Nephron (organoid): ENCODE results near the gene ASCC2.

Experiments
- H3K27ac Mint-ChIP-seq, 3 experiments: 2 replicates each; pipeline ENCODE4 v1.8.0; 2020; ENCODE audit warnings: mixed read lengths in 3 of 3, mild to moderate bottlenecking in 2 of 3, moderate library complexity in 1 of 3
- H3K27me3 Mint-ChIP-seq: 2 replicates; pipeline ENCODE4 v1.8.0; 2021; ENCODE audit warnings: low read depth, mild to moderate bottlenecking, moderate library complexity, mixed read lengths
- H3K36me3 Mint-ChIP-seq: 2 replicates; pipeline ENCODE4 v1.8.0; 2020; ENCODE audit warnings: low read depth, mixed read lengths
- H3K4me1 Mint-ChIP-seq: 2 replicates; pipeline ENCODE4 v1.8.0; 2020; ENCODE audit warnings: mixed read lengths
- H3K4me3 Mint-ChIP-seq, 3 experiments: 2 replicates each; pipeline ENCODE4 v1.8.0; 2020; ENCODE audit warnings: mild to moderate bottlenecking in 3 of 3, mixed read lengths in 3 of 3, moderate library complexity in 2 of 3
- H3K9me3 Mint-ChIP-seq: 2 replicates; pipeline ENCODE4 v1.8.0; 2020; ENCODE audit warnings: mixed read lengths
- TF ChIP-seq, protein P1 (sequence below), 3 experiments: fragments of 200-600 bp; sonication (generic); IDR thresholded peaks; one replicate each; pipeline ENCODE4 v1.5.0; 2021; ENCODE audit warnings: antibody characterized with exemption in 3 of 3; ENCODE audit not compliant: unreplicated experiment in 3 of 3

Gene ASCC2

DNA sequence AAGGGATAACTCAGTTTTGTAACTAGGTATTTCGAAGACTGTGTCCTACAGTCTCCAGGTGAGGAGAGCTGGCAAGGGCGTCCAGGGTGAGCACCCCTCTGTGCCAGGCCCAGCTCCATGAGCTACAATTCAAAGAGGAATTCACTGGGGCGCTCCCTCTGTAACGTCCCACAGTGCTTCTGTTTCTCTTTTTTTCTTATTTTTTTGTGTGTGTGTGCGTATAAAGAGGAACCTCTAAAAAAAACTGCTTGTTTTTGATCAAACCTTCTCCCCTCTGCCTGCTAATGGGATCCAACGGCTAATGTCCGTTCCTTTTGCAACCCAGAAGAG, 17.1 kb downstream of the ASCC2 start:
- no peaks in the 10 kb centered on the region for H3K4me1 Mint-ChIP-seq
- H3K27me3 Mint-ChIP-seq: no peaks in the 10 kb centered on the region
- no peak overlapping the region for H3K27ac Mint-ChIP-seq
- no peaks in the 10 kb centered on the region for H3K9me3 Mint-ChIP-seq
- TF ChIP-seq, protein P1, sequence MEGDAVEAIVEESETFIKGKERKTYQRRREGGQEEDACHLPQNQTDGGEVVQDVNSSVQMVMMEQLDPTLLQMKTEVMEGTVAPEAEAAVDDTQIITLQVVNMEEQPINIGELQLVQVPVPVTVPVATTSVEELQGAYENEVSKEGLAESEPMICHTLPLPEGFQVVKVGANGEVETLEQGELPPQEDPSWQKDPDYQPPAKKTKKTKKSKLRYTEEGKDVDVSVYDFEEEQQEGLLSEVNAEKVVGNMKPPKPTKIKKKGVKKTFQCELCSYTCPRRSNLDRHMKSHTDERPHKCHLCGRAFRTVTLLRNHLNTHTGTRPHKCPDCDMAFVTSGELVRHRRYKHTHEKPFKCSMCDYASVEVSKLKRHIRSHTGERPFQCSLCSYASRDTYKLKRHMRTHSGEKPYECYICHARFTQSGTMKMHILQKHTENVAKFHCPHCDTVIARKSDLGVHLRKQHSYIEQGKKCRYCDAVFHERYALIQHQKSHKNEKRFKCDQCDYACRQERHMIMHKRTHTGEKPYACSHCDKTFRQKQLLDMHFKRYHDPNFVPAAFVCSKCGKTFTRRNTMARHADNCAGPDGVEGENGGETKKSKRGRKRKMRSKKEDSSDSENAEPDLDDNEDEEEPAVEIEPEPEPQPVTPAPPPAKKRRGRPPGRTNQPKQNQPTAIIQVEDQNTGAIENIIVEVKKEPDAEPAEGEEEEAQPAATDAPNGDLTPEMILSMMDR (IDR thresholded peaks at IDR 0.05; ENCODE audit: unreplicated experiment in 3 of 3): no peak
- peaks cover 72% of the 10 kb centered on the region for H3K36me3 Mint-ChIP-seq
- H3K4me3 Mint-ChIP-seq: no peak overlapping the region

DNA sequence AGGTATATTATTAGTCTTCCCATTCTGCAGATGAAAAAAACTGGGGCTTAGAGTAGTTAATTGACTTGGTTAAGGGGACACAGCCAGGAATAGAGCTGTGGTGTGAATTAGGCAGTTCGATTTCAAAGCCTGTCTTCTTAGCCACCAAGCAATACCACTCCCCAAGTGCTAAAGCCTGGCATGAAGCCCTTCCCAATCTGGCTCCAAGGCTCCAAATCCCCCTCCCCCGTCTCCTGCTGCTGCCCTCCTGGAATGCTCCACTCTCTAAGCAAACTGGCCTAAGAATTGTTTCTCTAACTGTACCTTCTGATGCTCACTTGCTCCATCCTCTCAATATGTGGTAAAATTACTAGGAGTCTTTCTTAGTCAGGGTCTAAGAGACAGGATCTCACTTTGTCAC, 18.6 kb downstream of the ASCC2 start:
- TF ChIP-seq, protein P1 (IDR thresholded peaks at IDR 0.05; ENCODE audit: unreplicated experiment in 3 of 3): no peak
- no peak overlapping the region for H3K4me3 Mint-ChIP-seq
- peaks cover 71% of the 10 kb centered on the region for H3K36me3 Mint-ChIP-seq
- no peaks in the 10 kb centered on the region for H3K9me3 Mint-ChIP-seq
- H3K27me3 Mint-ChIP-seq: no peaks in the 10 kb centered on the region
- H3K4me1 Mint-ChIP-seq: no peaks in the 10 kb centered on the region
- no peak overlapping the region for H3K27ac Mint-ChIP-seq

DNA sequence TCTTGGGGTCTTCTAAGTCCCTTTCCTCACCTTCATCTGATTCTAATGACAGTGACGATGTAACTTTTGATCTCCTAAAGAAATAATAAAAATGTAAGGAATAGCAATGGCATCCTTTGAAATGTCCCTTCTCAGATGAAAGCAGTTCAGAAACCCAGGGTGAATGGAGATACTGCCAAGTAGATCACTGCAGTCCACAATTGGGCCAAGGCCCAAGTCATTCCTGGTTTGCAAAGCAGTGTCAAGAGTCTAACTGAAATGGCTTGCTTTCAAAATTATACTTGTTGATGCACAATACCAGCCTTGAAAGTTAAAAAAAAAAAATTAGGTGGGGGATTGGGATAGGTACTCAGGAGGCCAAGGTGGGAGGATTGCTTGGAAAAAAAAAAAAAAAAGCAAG, 20.4 kb downstream of the ASCC2 start:
- TF ChIP-seq, protein P1 (IDR thresholded peaks at IDR 0.05; ENCODE audit: unreplicated experiment in 3 of 3): no peak
- H3K4me3 Mint-ChIP-seq: no peak overlapping the region
- no peaks in the 10 kb centered on the region for H3K27me3 Mint-ChIP-seq
- H3K9me3 Mint-ChIP-seq: no peaks in the 10 kb centered on the region
- no peak overlapping the region for H3K27ac Mint-ChIP-seq
- peaks cover 74% of the 10 kb centered on the region for H3K36me3 Mint-ChIP-seq
- H3K4me1 Mint-ChIP-seq: no peaks in the 10 kb centered on the region

DNA sequence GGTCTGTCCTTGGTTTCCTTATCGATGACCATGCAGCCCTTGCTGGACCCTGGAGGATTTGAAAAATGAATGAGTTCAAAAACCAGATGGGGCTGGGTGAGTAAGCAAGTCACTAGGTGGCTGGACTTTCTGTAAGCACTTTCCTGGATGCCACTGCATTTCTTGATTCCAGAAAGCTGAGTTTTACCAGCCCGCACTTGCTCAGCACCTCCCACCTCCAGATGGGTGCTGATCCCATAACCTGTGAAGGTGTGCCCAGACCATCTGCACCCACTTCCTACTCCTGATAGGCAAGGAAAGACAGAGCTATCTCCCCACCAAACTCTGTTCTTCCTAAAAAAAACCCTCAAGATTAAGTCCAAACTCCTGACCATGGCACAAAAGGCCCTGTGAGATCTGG, 21.1 kb downstream of the ASCC2 start:
- peaks cover 76% of the 10 kb centered on the region for H3K36me3 Mint-ChIP-seq
- TF ChIP-seq, protein P1 (IDR thresholded peaks at IDR 0.05; ENCODE audit: unreplicated experiment in 3 of 3): no peak
- no peaks in the 10 kb centered on the region for H3K4me1 Mint-ChIP-seq
- H3K27me3 Mint-ChIP-seq: no peaks in the 10 kb centered on the region
- no peak overlapping the region for H3K27ac Mint-ChIP-seq
- no peaks in the 10 kb centered on the region for H3K9me3 Mint-ChIP-seq
- no peak overlapping the region for H3K4me3 Mint-ChIP-seq

DNA sequence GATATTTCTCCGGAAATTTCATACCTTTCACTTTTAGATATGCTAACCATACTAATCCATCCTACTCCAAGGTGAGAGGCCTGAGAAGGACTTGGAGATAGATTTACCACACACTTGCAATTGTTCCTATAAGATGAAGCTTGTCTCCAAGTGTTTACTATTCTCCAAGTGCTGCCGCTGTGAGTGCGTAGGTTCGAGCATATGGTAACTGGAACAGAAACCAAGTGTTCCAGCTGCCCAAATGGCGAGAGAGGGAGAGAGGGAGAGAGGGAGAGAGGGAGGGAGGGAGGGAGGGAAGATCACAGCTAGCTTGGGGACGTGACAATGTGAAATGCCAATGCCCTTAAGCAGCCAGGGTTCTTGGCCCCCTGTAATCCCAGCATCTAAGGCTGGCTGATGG, 21.5 kb downstream of the ASCC2 start:
- H3K9me3 Mint-ChIP-seq: no peaks in the 10 kb centered on the region
- H3K4me3 Mint-ChIP-seq: no peak overlapping the region
- H3K27ac Mint-ChIP-seq: no peak overlapping the region
- no peaks in the 10 kb centered on the region for H3K4me1 Mint-ChIP-seq
- H3K36me3 Mint-ChIP-seq: peaks cover 78% of the 10 kb centered on the region
- H3K27me3 Mint-ChIP-seq: no peaks in the 10 kb centered on the region
- TF ChIP-seq, protein P1 (IDR thresholded peaks at IDR 0.05; ENCODE audit: unreplicated experiment in 3 of 3): no peak

DNA sequence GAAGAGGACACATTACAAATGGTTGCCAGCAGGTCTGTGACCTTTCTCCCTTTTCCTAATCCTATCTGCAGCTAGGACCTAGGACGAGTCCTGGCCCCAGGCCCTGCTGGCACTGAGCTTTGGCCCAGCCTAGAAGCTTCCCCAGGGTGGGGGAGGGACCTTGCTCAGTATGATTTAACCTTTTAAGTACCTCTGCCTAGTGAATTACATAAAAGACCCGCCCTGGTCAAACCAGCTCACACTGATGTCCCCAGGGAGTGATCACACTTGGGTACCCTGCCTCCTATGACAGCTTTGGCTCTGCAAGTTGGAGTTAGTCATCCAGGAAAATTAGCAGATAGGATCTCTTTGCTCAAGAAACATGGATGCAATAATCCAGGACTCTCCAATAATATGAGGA, 21.9 kb downstream of the ASCC2 start:
- H3K9me3 Mint-ChIP-seq: no peaks in the 10 kb centered on the region
- H3K4me1 Mint-ChIP-seq: no peaks in the 10 kb centered on the region
- no peak overlapping the region for H3K4me3 Mint-ChIP-seq
- no peak overlapping the region for H3K27ac Mint-ChIP-seq
- H3K36me3 Mint-ChIP-seq: peaks cover 78% of the 10 kb centered on the region
- H3K27me3 Mint-ChIP-seq: no peaks in the 10 kb centered on the region
- TF ChIP-seq, protein P1 (IDR thresholded peaks at IDR 0.05; ENCODE audit: unreplicated experiment in 3 of 3): no peak
